ENCODE results near the gene ACOT7.

ACOT7 gene

DNA sequence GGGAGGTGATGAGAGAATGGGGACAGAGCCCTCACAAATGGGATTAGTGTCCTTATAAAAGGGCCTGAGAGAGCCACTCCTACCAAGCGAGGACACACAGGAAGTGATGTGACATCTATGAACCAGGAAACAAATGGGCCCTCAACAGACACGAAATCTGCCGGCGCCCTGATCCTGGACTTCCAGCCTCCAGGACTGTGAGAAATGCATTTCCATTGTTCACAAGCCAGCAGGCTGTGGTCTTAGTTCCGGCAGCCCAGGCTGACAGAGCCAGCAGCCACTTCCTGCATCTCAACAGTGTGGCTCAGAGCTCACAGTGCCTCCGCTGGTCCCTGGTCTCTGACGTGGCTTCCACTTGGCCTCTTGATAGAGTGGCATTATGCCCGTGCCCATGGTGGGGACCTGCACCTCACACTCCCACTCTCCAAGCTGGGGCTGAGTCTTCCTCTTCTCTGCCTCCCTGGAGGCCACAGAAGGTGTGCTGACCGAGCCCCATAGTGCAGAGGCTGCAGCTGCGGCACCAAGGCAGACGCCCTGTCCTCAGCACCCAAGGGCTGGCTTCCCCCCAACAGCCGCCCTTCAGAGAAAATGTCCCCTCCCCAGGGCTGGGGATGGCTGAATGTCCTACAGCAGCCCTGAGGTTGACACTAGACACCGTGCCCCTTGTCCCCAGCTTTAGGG is 44.9 kb downstream of the ACOT7 start:
- peak in 1 of 2 donors; percentile 34 for DNase-seq (ENCODE audit: extremely low read depth in 1 of 2, low read depth in 1 of 2)

DNA sequence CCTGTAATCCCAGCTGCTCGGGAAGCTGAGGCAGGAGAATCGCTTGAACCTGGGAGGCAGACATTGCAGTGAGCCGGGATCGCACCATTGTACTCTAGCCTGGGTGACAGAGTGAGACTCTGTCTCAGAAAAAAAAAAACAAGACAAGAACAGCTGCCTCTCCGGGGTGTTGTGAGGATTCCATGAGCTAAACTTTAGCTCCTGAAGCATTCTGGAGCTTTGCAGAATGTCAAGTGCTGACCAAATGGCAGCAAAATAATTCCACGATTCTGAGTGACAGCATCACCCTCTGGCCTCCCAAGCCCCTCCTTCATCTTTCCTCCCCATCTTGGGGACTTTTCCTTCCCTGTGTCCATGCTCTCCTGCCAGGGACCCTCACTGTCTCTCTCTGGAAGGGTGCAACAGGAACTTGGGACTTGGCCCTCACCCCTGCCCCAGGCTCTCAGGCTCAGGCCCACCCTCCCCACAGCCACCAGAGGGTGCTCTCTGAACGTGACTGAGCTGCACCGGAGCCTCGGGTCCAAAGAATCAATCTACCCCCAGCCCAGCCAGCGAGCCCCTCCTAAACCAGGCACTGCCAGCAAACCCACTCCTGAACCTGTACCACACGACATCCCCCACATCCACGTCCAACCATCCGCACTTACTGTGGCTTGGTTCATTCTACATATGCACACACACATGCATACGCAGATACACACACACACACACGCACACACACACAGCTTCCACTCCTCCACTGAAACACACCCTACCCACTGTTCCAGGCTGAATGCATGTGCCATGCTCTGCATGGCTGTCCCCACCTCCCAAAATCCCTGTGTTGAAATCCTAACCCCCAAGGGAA is 45.7 kb downstream of the ACOT7 start:
- peak in 1 of 2 donors; percentile 36 for DNase-seq (ENCODE audit: extremely low read depth in 1 of 2, low read depth in 1 of 2)

DNA sequence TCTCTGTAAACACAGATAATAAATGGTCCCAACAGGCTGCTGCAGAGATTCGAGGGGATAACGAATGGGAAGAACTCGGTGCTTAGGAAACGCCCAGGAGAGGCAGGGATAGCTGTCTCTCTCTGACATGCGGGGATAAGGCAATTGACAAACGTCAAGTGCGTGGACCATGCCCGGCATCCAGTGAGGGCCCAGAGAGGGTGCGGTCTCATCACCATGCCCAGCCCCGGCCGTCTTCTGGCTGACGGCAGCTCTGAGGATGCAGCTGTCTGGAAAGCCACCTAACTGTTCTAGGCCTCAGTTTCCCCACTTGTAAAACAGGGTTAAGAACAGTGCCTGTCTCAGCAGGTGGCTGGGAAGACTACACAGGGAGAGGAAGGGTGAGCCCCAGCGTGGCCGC is 48.1 kb downstream of the ACOT7 start:
- no peak for DNase-seq (ENCODE audit: extremely low read depth in 1 of 2, low read depth in 1 of 2)

DNA sequence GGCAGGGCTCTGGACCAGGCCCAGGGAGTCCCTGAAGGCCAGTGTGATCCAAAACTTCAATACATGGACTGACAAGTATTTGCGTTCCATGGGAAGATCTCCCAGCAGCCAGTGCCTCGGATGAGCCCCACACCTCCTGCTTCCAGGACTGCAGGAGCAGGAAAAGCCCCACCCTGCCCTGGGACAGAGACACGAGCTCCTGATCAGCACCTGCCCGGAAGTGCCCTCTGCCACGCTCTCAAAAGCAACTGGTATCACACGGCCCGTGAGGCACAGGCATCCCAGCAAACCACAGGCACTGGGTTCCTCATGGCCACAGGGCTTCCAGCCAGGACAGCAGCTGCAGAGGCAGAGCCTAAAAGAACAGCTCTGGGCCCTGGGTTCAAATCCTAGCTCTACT is 48.6 kb downstream of the ACOT7 start:
- no peak for DNase-seq (ENCODE audit: extremely low read depth in 1 of 2, low read depth in 1 of 2)

DNA sequence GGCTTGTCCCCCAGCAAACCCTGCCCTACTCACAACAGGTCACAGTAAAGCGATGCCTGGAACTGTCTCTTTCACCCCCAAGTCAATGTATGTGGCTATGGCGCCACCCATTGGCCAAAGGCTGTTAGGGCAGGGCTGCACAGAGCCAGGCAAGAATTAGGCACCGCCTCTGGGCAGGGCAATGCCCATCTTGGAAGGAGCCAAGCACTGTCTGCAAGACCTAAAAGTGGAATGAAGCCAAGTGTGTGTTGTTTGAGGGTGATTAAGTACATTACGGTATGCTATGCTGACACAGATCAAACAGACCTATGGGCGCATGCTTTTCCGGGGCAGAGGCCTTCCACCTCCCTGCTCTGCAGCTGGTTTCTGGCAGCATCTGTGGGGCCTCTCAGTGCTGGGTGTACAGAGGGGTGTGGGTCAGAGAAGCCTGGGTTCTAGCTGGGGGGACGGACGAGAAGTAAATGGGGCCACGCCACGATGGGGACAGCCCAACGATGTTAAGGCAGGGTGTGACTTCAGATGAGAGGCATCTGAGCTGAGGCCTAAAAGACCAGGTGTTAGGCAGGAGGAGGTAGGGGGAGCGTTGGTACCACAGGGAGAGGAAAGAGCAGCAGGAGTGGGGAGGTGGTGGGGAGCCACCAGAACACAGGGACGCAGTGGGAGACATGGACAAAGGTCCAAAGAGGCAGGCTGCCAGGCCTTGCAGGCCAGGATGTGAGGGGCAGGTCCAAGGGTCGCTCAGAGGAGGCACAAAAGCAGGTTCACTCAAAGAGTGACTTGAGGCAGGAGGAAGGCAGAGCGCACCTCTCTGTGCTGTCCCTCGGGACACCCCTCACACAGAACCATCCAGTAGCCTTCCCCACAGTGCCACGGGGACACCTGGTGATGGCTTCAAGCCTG is 49.8 kb downstream of the ACOT7 start:
- DNase-seq (ENCODE audit: extremely low read depth in 1 of 2, low read depth in 1 of 2), result peak in 1 of 2 donors; percentile 26

DNA sequence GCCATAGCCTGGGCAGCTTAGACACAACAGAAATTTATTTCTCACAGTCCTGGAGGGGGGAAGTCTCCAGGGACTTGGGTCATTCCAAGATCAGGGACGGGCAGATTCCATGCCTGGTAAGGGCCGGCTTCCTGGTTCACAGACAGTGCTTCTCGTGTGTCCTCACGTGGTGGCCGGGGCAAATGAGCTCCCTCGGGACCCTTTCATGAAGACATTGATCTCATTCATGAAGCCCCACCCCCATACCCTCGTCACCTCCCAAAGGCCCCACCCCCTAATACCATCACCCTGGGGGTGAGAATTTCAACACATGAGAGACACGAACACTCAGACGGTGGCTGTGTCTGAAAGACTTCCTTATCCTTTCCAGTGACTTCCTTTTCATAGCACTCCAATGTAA is 51.5 kb downstream of the ACOT7 start:
- no peak for DNase-seq (ENCODE audit: extremely low read depth in 1 of 2, low read depth in 1 of 2)

DNA sequence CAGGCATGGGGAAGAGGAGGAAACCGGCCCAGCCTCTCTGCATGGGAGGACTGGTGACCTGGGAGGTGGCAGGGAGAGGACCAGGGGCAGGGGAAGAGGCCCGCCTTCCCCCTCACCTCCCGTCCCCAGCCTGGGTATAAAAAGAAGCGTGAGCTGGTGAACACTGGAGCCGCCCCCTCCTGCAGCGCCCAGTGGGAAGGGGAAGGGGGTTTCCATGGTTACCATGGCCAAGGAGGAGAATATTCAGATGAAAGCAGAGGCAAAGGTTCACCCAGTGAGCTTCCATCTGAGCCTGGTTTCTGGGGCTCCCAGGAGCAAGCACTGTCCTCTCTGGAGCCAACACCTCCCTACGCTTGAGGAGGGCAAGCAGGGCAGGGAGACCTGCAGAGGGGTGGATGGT is 54.9 kb downstream of the ACOT7 start:
- DNase-seq (ENCODE audit: extremely low read depth in 1 of 2, low read depth in 1 of 2), result no peak

DNA sequence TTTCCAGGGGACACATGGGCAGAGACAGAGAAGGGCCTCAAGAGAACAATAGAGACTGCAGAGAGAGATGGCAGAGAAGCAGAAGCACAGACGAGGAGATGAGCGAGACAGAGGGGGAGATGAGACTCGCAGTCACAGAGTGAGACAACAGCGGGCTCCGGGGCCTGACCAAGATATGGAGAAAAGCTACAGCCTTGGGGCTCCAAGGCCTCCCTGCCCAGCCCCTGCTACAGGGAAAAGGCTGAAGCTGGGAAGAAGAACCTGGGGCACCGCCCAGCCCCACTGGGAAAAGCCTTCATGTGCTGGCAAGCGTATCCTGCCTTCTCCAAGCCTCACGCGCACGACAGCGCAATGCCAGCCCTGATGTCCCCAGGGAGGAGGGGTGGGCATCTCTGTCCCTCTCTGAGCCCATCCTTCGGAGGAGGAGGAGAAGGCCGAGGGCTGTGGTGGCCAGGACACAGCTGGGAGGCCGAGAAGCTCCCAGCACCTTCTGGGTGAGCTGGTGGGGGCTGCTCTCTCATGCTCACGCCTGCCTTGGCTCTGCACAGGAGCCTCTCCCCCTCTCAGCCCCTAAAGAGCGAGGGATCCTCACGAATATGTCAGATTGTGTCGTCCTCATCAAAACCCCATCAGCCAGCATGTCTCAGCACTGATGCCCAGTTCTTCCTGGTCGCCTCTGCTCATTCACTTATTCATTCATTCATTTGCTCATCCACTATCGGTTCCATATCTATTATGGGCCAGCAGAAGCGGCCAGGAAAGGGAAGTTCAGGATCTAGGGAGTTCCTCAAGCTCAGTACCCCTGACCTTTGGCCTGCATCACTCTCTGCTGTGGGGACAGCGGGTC is 56.6 kb downstream of the ACOT7 start:
- DNase-seq (ENCODE audit: extremely low read depth in 1 of 2, low read depth in 1 of 2), result no peak

DNA sequence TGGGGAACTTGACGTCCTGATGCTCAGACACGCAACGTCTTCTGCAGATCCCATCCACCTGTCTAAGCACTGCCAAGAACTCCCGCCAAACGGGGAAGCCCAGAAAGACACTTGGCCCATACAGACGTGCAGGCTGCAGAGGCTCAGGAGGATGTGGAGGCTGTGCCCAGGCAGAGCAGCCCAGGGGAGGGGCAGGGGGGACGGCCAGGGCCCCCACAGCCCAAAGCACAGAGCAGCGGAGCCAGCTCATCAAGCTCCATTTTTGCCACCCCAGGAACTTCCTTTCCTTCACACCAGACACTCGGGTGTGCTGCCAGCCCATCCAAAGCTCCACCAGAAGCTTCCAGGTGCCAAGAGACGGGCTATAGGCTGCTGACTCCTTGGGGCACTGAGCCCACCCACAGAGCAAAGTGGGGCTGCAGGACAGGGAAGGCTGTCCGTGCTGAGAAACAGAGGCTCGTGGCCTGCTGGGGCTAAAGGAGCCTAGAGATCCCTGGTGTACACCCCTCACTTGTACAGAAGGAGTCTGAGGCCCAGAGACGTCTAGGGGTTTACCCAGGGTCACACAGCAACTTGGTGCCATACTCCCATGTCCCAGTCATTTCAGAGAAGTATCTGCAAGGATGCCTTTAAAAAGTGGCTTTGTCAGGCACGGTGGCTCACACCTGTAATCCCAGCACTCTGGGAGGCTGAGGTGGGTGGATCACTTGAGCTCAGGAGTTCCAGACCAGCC is 59.1 kb downstream of the ACOT7 start:
- DNase-seq (ENCODE audit: extremely low read depth in 1 of 2, low read depth in 1 of 2), result no peak

DNA sequence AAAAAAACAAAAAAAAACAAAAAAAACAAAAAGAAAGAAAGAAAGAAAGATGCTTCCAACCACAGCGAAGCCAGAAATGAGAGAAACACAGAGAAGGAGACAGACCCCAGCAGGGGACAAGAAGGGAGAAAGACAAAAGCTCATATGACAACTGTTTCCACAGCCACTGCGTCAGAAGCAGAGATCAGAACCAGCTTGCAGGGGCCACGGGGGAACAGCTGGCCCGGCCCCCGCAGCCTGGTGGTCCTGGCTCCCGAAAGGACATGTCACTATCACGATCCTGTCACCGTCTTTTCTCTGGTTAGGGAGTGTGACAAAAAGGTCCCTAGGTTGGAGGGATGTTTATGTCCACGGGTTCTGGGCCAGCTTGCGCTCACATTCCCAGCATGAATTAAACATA is 60.7 kb downstream of the ACOT7 start:
- no peak for DNase-seq (ENCODE audit: extremely low read depth in 1 of 2, low read depth in 1 of 2)

DNA sequence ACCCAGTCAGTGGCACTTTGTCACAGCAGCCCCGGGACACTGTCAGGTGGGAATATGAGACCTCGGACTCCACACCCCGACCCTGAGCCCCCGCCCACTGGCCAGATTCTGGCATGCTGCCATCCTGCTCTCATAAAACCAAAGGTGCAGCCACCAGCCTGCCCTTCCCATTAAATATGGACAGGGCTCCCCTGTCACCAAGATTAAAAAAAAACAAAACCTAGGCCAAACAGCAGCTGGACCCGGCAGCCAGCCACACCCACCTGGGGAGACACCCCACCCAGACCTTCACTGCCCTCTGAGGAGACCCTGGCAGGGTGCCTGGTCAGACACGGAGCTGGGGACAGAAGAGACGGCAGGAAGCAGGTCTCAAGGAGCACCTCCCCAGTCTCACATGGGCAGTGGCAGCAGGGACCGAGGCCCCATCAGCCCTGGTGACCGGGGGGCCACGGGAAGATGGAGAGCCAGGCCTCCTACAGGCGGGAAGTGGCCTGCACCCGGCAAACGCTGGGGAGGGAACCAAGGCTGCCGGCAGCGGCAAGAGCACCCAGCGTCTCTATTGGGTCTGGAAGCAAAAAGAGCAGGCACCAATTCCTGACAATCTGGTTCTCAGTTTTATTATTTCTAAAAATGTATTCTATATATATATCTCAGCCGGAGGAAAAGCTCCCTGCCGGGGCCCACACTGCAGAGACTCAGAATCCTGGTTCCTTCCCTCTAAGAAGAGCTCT is 61.9 kb downstream of the ACOT7 start:
- no peak for DNase-seq (ENCODE audit: extremely low read depth in 1 of 2, low read depth in 1 of 2)

DNA sequence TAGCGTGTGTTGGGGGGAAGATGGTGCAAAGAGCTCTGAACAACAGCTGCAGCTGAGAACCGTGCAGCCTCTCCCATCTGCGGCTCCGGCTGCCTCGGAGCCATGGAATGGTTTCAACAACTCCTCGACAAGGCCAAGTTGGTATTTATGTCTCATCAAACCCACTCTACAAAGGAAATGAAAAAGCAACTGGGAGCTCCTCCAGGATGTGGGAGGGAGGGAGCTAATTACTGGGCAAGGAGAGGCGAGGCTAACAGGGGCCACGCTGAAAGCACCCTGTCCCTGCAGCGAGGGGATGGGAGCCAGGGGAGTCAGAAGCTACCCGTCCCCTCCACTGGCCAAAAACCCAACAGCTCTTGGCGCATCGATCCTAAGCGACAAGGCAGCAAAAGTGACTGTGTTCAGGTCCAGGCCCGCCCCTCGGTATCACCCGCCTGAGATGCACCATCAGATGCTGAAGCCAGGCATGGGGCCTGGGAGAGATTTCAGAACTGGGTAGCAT is 63.1 kb downstream of the ACOT7 start:
- no peak for DNase-seq (ENCODE audit: extremely low read depth in 1 of 2, low read depth in 1 of 2)

DNA sequence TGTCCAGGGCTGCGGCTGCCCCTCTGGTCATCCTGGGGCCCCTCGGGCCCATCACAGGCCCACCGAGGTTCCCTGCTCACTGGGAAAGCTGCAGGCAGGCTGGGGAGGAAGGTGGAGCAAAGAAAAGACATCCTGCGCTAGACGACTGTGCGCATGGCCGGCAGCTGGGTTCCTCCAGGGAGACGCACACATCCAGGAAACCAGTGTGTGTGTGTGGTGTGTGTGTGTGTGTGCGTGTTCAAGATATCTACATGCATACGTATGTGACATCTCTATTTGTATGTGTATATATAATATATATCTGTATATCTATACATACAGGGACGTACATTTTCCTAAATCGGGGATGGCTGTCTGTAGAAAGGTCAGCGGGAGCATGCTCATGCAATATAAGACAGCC is 63.7 kb downstream of the ACOT7 start:
- DNase-seq (ENCODE audit: extremely low read depth in 1 of 2, low read depth in 1 of 2), result no peak

DNA sequence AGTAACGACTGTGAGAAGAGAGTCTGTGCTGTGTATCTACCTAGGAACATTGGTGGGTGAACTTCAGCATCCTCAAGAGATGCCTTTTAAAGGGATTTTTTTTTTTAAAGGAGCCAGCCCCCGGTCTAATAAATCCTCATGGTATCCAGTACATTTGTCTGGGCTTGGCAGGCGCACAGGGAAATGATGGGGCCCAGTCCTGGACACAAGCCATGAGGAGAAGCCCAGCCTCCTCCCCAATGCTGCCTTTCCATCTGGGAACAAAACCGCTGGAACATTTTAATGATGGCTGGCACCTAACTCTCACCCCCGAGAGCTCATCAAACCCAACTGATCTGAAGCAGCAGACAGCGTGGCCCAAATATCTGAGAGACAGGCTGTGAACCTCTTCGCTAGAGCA is 64.2 kb downstream of the ACOT7 start:
- DNase-seq (ENCODE audit: extremely low read depth in 1 of 2, low read depth in 1 of 2), result no peak

DNA sequence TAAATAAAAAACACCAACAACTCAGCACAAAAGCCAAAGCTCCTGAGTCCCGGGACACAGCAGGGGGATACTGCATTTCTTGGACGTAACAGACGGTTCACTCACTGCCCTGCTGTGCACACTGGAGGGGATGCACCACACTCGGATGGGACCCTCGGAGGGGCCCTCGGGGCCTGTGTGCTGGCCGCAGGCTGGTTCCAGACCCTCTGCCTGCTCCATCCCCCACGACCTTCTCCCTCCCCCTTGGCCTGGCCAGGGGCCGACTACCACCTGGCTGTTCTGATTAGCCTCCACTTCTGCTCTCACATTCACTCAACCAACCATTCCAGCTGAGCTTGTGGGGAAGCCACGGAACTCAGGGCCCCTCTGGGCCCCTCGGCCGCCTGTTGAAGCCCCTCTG is 64.9 kb downstream of the ACOT7 start:
- DNase-seq (ENCODE audit: extremely low read depth in 1 of 2, low read depth in 1 of 2), result no peak

DNA sequence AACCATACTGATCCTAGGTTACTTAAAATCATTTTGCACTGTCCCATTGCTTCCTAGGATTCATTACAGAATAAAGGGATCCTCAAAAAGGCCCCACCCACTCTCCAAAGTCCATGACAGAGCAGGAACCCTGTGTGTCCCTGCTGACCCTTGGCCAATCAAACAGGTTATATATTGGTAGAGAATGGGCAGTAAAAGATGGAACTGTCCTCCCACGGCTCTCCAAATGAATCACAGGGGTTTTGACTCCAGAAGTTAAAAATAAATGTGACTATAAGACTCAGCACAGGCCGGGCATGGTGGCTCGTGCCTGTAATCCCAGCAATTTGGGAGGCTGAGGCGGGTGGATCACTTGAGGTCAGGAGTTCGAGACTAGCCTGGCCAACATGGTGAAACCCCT is 65.5 kb downstream of the ACOT7 start:
- no peak for DNase-seq (ENCODE audit: extremely low read depth in 1 of 2, low read depth in 1 of 2)

DNA sequence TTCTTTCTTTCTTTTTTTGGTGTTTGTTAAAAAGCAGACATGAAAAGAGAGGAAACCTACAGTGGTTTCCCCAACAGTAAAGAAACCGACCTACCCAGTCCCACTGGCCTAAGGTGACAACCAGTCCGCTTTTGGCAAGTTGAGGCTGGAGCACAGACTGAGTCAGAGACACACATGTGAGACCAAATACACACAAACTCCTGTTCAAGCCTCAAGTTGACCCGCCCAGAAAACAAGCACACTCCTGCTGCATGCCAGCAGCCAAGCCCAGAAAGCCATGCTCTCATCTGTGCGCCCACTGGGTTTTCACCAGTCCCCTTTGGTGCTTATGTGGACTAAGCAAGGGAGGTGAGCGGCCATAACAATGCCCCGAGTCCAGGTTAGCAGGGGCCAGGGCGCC is 68.1 kb downstream of the ACOT7 start:
- no peak for DNase-seq (ENCODE audit: extremely low read depth in 1 of 2, low read depth in 1 of 2)

DNA sequence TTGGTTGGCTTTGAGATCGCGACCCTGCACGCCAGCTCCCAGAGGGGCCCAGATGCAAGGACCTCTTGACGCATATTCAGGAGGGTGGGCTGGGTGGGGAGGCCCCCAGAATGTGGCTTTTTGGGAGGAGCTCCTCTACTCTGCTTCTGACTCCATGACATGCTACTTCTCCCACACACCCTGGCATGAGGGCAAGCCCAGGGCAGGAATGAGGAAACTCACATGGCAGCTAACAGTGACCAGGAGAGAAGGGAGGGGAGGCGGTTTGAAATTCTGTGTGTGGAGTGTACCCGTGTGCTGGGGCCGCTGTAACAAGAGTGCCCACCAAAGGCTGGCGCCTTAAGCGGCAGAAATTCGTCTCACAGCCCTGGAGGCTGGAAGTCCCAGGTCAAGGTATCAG is 71.4 kb downstream of the ACOT7 start:
- no peak for DNase-seq (ENCODE audit: extremely low read depth in 1 of 2, low read depth in 1 of 2)

DNA sequence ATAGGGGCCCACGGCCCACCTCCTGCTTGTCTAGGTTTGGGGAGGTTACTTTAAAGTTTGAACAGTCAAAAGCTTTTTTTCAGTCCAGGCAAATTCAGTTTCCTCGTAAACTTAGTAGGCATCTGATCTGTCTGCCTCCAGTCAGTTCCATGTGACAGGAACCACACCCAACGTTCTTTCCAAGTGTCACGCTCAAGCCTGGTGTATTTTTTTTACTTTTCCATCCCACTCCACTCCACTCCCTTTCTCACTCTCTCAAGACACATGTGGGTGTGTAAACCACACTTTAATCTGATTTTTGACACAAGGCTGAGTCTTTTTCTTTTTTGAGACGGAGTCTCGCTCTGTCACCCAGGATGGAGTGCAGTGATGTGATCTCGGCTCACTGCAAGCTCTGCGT is 72.4 kb downstream of the ACOT7 start:
- no peak for DNase-seq (ENCODE audit: extremely low read depth in 1 of 2, low read depth in 1 of 2)

Data from stimulated activated CD8-positive, alpha-beta memory T cell treated with anti-CD3 and anti-CD28 coated beads, Interleukin-7, amount 100 ng/mL, for 48 hours (primary cell).